AG09309 (cell line): ENCODE results near the gene TMTC2.

Experiments used
- DNase-seq: peaks from one replicate; pipeline ENCODE4 v3.0.0-alpha.2; 2010; ENCODE audit warnings: low read depth
- H3K4me3 ChIP-seq: 2 replicates; pipeline ENCODE4 v1.5.1; 2011; ENCODE audit warnings: mild to moderate bottlenecking, low read depth, low read length, moderate library complexity; ENCODE audit not compliant: control insufficient read depth
- TF ChIP-seq, protein P1 (sequence below): IDR thresholded peaks from 2 replicates; pipeline ENCODE4 v1.5.1; 2011; ENCODE audit warnings: mild to moderate bottlenecking, low read depth, low read length, inconsistent platforms; ENCODE audit not compliant: insufficient read depth, control insufficient read depth; ENCODE audit errors: missing control alignments

Gene TMTC2

DNA sequence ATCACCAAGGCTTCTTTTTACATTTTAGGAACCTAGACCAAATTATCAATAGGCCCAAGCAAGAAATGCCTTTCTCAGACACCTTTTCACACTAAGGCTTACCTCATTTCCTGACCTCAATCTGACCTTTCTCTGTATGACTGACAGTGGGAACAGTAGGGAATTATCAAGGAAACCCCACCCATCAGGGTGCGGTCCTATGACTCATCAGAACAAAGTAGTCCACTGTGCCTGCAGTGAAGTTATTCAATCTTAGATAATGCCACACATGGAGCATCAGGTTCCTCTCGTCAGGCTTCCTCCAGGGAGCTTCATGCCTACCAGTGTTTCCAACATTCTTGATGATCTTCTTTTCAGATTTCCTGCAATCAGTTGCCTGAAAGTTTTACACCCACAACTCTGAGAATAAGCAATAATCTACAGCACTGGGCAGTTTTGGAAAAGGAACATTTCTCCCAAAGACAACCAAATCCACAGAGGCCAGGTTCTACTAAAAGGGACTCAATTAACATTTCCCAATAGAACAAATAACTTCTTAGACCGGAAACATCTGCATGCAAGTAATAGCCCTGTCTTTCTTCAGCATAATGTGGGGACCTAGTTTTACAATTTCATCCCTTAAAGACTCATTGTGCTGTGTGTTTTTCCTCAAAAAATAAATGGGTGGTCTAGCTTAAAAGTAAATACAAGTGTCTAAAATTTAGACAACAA, 35.9 kb upstream of the TMTC2 start:
- no peak overlapping the region for H3K4me3 ChIP-seq
- no peak for DNase-seq
- TF ChIP-seq, protein P1, sequence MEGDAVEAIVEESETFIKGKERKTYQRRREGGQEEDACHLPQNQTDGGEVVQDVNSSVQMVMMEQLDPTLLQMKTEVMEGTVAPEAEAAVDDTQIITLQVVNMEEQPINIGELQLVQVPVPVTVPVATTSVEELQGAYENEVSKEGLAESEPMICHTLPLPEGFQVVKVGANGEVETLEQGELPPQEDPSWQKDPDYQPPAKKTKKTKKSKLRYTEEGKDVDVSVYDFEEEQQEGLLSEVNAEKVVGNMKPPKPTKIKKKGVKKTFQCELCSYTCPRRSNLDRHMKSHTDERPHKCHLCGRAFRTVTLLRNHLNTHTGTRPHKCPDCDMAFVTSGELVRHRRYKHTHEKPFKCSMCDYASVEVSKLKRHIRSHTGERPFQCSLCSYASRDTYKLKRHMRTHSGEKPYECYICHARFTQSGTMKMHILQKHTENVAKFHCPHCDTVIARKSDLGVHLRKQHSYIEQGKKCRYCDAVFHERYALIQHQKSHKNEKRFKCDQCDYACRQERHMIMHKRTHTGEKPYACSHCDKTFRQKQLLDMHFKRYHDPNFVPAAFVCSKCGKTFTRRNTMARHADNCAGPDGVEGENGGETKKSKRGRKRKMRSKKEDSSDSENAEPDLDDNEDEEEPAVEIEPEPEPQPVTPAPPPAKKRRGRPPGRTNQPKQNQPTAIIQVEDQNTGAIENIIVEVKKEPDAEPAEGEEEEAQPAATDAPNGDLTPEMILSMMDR = no peak

GRCh38 chr12:82651489-82651888, 35.2 kb upstream of the TMTC2 start:
- TF ChIP-seq, protein P1 = no peak
- no peak overlapping the region for H3K4me3 ChIP-seq
- no peak for DNase-seq

GRCh38 chr12:82652071-82652470, 34.6 kb upstream of the TMTC2 start:
- TF ChIP-seq, protein P1 = no peak
- no peak overlapping the region for H3K4me3 ChIP-seq
- no peak for DNase-seq

DNA sequence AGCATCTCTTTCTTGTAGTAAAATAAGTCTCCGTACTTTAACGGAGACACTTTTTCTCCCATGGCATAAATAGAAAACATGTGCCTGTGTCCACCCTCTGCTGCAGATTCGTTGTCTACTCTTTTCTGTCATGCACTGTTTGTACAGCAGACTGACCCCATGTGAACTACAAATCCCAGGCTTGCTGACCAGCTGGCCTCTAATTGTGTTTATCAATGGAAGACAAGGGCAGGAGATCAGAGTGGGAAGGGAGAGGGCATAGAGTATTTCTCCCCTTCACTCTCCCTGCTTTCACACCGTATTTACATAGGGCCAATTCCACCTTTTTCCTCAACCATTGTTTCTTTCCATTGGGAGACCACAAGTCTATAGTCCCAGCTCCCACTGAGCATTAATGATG, 31.0 kb upstream of the TMTC2 start:
- TF ChIP-seq, protein P1 = no peak
- no peak overlapping the region for H3K4me3 ChIP-seq
- DNase-seq = no peak

- no peak for DNase-seq
Measured at GRCh38 chr12:82659343-82660207, 27.1 kb upstream of the TMTC2 start.

DNA sequence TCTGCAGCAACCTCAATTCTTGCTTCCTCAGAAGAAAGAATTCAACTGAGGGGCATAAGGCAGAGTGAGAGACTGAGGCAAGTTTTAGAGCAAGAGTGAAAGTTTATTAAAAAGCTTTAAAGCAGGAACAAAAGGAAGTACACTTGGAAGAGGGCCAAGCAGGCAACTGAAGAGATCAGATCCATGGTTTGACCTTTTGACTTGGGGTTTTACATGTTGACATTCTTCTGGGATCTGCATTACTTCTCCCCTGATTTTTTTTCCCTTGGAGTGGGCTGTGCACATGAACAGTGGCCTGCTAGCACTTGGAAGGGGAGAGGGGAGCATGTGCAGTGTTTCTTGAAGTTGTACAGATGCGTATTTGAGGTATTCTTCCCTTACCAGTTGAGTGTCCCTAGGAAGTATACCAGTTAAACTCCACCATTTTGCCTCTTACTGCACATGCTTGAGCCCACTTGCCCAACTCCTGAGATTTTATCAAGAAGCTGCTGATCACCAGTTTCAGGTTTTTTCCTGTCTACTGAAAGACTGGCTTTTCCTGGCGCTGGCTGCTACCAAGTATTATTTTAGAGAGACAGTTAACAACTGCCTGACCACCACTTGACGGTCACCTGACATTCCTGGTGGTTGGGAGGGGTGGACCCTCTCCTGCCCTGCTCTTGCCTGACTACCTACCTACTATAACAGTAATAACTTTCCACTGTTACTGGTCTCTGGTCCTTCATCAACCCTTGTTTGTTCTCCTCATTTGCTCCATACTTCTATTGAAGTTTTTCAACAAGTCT, 26.0 kb upstream of the TMTC2 start:
- DNase-seq = no peak
- no peak overlapping the region for H3K4me3 ChIP-seq
- TF ChIP-seq, protein P1 = no peak

More at GRCh38 chr12:82659343-82660207, 27.1 kb upstream of the TMTC2 start:
- TF ChIP-seq, protein P1 = no peak
- no peak overlapping the region for H3K4me3 ChIP-seq
